H1 (cell line): ENCODE measurements around the gene RAET1E.

Source experiments
- BCL11A ChIP-seq, 2 experiments: IDR thresholded peaks; one replicate each; pipeline ENCODE4 v1.6.1; 2011; ENCODE audit warnings: low read depth in 2 of 2, low read length in 2 of 2, mild to moderate bottlenecking in 2 of 2
- CHD1 ChIP-seq: IDR thresholded peaks from 2 replicates; pipeline ENCODE4 v1.6.1; 2012; ENCODE audit warnings: low read depth, low read length, improper control_type of control experiment
- CTCF ChIP-seq, 3 experiments: IDR thresholded peaks; 1 replicate in 2 of 3; 2 replicates in 1 of 3; pipeline versions ENCODE4 v1.5.1 to v1.6.1; 2011; ENCODE audit warnings: low read length in 3 of 3, mild to moderate bottlenecking in 3 of 3, inconsistent platforms in 2 of 3, low read depth in 1 of 3, moderate library complexity in 1 of 3; ENCODE audit not compliant: insufficient read depth in 1 of 3; ENCODE audit errors: control extremely low read depth in 1 of 3
- HDAC6 ChIP-seq: IDR thresholded peaks from one replicate; pipeline ENCODE4 v1.7.1; 2012; ENCODE audit warnings: low read depth, mild to moderate bottlenecking, inconsistent platforms, low read length, moderate library complexity
- JUND ChIP-seq: IDR thresholded peaks from 2 replicates; pipeline ENCODE4 v1.6.1; 2011; ENCODE audit warnings: mild to moderate bottlenecking, improper control_type of control experiment, low read length
- MAX ChIP-seq: IDR thresholded peaks from 2 replicates; pipeline ENCODE4 v1.6.1; 2012; ENCODE audit warnings: inconsistent platforms
- POLR2A ChIP-seq, 2 experiments: IDR thresholded peaks; 1 replicate in 1 of 2; 2 replicates in 1 of 2; pipeline ENCODE4 v1.6.1; 2011; ENCODE audit warnings: low read depth in 2 of 2, low read length in 2 of 2, mild to moderate bottlenecking in 2 of 2; ENCODE audit errors: control extremely low read depth in 1 of 2
- POLR2AphosphoS5 ChIP-seq: IDR thresholded peaks from 2 replicates; pipeline ENCODE4 v1.6.1; 2011; ENCODE audit warnings: low read depth, low read length
- RAD21 ChIP-seq, 2 experiments: IDR thresholded peaks in 1 of 2; conservative IDR thresholded peaks in 1 of 2; 2 replicates each; pipeline ENCODE4 v1.6.1; 2011; ENCODE audit warnings: low read depth in 2 of 2, low read length in 2 of 2, improper control_type of control experiment in 1 of 2, inconsistent platforms in 1 of 2, mild to moderate bottlenecking in 1 of 2, moderate library complexity in 1 of 2
- RBBP5 ChIP-seq: IDR thresholded peaks from 2 replicates; pipeline ENCODE4 v1.7.1; 2012; ENCODE audit warnings: low read depth, mild to moderate bottlenecking, inconsistent platforms, low read length, moderate library complexity, borderline replicate concordance
- SIN3A ChIP-seq, 2 experiments: IDR thresholded peaks in 1 of 2; conservative IDR thresholded peaks in 1 of 2; 2 replicates each; pipeline ENCODE4 v1.6.1; 2011 to 2012; ENCODE audit warnings: low read length in 2 of 2, improper control_type of control experiment in 1 of 2, low read depth in 1 of 2, mild to moderate bottlenecking in 1 of 2
- SIX5 ChIP-seq: IDR thresholded peaks from 2 replicates; pipeline ENCODE4 v1.6.1; 2011; ENCODE audit warnings: mild to moderate bottlenecking, low read depth, low read length
- TAF7 ChIP-seq: optimal IDR thresholded peaks from 2 replicates; pipeline ENCODE3; 2011; ENCODE audit warnings: low read depth, mild to moderate bottlenecking, inconsistent platforms, low read length, moderate library complexity, borderline replicate concordance

GRCh38 chr6:149862922-149863697, 34.8 kb downstream of the RAET1E start:
- no peak for TF ChIP-seq TAF7
- no peak for TF ChIP-seq CTCF (IDR thresholded peaks at IDR 0.05; ENCODE audit: control extremely low read depth in 1 of 3, insufficient read depth in 1 of 3, low read depth in 1 of 3, low read length in 3 of 3)
- TF ChIP-seq SIX5, result no peak
- TF ChIP-seq RAD21 (IDR thresholded peaks at IDR 0.05 in 1 of 2, conservative IDR thresholded peaks at IDR 0.05 in 1 of 2; ENCODE audit: low read depth in 2 of 2, low read length in 2 of 2), result no peak
- TF ChIP-seq POLR2AphosphoS5, result no peak; the same call in 1 of the 2 replicates
- no peak; a peak in 1 of 4 replicates for TF ChIP-seq SIN3A (conservative IDR thresholded peaks at IDR 0.05 in 1 of 2, IDR thresholded peaks at IDR 0.05 in 1 of 2; ENCODE audit: low read depth in 1 of 2, low read length in 2 of 2)
- TF ChIP-seq CHD1, result no peak
- 0 out of 2 replicates have a peak, but pooled peaks have one; percentile 19 for TF ChIP-seq MAX
- TF ChIP-seq JUND, result no peak
- no peak; the same call in 1 of the 2 replicates for TF ChIP-seq RBBP5
- TF ChIP-seq BCL11A (IDR thresholded peaks at IDR 0.05; ENCODE audit: low read depth in 2 of 2, low read length in 2 of 2), result no peak
- TF ChIP-seq HDAC6, result no peak
- TF ChIP-seq POLR2A (IDR thresholded peaks at IDR 0.05; ENCODE audit: control extremely low read depth in 1 of 2, low read depth in 2 of 2, low read length in 2 of 2), result no peak
